AG10803 (cell line): ENCODE results near the gene CHMP3.

ENCODE experiments used
- DNase-seq: peaks from one replicate; pipeline ENCODE4 v3.0.0; 2010; ENCODE audit warnings: low read depth
- H3K4me3 ChIP-seq: 2 replicates; pipeline ENCODE4 v1.5.1; 2011; ENCODE audit warnings: mild to moderate bottlenecking, low read length, control low read depth
- CTCF ChIP-seq: conservative IDR thresholded peaks from 2 replicates; pipeline ENCODE4 v1.5.1; 2011; ENCODE audit warnings: mild to moderate bottlenecking, low read length, control low read depth, inconsistent platforms

Gene CHMP3

GRCh38 chr2:86461042-86461743, 102.0 kb downstream of the CHMP3 start:
- no peak overlapping the region for H3K4me3 ChIP-seq
- no peak for DNase-seq
- no peak for TF ChIP-seq CTCF

GRCh38 chr2:86455181-86455580, 108.1 kb downstream of the CHMP3 start:
- no peak overlapping the region for H3K4me3 ChIP-seq
- TF ChIP-seq CTCF, result no peak
- DNase-seq, result no peak

- no peak overlapping the region for H3K4me3 ChIP-seq
- DNase-seq, result no peak
- TF ChIP-seq CTCF, result no peak
Measured at GRCh38 chr2:86454238-86454637, 109.0 kb downstream of the CHMP3 start.

GRCh38 chr2:86453836-86454235, 109.4 kb downstream of the CHMP3 start:
- no peak overlapping the region for H3K4me3 ChIP-seq
- TF ChIP-seq CTCF, result no peak
- DNase-seq, result peak; percentile 72
